GM18508 (cell line): ENCODE data around the gene LDB1.

Experiments used
- ATAC-seq: cut with Tn5 transposase; IDR thresholded peaks from one replicate; pipeline ENCODE4 v1.9.1; 2021; ENCODE audit warnings: moderate number of reproducible peaks; ENCODE audit not compliant: insufficient read depth, unreplicated experiment

Gene LDB1

DNA sequence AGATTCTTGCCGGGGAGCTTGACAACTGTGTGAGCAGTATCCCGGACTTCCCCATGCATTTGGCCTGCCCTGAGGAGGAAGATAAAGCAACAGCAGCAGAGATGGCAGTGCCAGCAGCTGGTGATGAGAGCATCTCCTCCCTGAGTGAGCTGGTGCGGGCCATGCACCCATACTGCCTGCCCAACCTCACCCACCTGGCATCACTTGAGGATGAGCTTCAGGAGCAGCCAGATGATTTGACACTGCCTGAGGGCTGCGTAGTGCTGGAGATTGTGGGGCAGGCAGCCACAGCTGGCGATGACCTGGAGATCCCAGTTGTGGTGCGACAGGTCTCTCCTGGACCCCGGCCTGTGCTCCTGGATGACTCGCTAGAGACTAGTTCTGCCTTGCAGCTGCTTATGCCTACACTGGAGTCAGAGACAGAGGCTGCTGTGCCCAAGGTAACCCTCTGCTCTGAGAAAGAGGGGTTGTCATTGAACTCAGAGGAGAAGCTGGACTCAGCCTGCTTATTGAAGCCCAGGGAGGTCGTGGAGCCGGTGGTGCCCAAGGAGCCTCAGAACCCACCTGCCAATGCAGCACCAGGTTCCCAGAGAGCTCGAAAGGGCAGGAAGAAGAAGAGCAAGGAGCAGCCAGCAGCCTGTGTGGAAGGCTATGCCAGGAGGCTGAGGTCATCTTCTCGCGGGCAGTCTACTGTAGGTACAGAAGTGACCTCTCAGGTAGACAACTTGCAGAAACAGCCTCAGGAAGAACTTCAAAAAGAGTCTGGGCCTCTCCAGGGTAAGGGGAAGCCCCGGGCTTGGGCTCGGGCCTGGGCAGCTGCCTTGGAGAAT, 19.3 kb upstream of the LDB1 start:
- no peak for ATAC-seq

DNA sequence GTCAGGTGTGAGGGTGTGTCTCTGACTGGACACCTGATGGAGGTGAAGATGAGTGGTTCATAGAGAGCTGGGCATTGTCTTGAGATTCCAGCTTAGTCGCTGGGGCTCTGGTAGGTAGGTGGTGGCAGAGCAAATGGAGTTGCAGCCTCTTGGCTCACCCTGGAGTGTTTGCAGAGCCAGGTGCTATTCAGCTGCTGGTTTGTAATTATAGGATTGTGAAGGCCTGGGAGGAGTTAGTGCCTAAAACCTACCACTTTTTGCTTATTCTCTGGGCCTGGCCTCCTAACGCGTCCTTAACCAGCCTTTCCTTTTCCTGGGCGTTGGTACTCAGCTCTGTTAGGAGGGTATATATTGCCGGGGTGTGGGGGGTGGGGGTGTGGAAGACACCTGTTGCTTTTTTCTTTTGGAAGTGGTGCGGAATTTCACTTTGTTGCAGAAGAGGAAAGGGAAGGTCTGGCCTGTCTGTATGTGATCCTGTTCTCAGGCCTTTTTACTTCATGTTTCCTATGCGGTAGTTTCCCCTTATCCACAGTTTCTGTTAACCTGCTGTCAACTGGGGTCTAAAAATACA, 15.9 kb upstream of the LDB1 start:
- no peak for ATAC-seq

DNA sequence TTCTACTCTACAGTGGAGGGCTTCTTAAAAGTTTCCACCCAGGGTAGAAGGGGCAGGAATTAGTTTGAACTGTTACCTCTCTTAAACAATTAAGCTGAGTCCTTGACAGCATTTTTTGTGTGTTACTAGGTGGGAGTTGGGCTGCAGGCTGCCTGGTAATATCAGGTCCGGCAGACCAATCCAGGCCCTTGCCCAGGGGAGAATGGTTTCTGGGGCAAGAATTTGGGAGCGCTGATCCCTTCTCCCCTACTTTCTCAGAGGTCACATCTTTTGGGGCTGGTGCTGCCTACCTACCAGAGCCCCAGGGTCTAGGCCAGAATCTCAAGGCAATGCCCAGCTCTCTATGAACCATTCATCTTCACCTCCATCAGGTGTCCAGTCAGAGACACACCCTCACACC, 14.2 kb upstream of the LDB1 start:
- no peak for ATAC-seq

DNA sequence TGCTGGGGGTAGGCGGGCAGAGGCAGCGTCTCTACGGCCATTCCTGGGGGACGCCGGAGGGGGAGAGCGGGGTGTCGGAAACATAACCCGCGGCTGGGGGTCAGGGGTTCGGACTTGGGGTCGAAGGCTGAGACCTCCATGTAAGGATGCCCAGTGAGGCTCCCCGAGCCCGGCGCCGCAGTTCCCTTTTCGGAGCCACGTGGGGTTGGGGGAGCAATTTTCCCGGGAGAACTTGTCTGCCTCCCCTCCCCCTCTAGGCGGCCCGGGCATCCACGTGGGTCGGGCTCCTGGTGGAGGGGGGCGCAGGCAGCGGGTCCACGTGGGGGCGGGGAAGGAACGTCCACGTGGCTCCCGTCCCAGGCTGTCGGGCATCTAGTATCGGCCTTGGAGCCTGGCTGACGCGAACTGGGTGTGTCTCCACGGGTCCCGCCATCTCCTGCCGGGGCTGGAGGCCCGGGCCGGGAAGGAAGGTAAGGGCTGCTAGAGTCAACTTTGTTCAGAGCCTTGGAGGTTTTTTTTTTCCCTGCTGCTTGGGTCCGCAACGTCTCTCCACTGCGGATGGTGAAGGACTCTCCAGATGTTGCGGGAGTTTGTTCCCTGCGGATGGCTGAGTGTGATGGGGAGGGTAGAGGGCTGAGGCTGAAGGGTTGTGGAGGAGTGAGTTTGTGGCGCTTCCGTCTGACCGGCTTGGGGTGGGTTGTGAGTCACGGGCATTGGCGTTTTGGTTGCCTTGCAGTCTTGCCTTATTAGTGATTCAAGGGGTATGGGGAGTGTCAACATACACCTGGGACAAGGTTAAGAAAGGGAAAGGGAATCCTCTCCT, 13.4 kb upstream of the LDB1 start:
- no peak for ATAC-seq

DNA sequence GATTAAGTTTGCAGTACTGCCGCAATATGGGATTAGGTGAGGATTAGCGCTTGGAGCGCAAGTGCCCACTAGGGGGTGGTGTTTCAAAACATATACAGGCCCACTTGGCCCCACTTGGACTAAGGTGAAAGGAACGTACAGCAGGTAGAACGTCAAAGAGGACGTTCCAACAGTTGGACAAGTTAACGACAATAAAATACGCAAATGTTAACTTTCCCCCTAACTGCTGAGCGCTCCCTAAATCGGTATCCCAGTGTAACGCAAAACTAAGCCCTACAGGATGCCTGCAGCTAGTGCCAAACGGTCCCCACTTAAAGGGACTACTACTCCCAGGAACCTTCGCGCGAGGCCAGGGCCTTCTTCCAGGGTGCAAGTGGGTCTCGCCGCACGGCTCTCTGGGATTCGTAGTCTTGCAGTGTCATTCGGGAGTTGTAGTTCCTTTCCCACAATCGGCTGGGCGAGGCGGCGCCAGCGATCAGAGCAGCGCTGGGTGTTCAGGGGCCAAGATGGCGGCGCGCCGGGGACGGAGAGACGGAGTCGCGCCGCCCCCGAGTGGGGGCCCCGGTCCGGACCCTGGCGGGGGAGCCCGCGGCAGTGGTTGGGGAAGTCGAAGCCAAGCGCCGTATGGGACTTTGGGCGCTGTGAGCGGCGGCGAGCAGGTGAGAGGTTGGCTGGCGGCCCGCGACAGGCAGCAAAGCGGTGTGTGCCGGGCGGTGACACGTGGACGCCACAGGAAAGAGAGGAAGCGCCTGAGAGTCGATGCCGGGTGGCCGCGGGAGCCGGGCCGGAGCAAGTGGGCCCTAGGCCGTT, 12.6 kb upstream of the LDB1 start, which contains the start of gene PPRC1:
TSS of gene PPRC1 (plus strand) at position 478 of the 810 bp plus-strand sequence. CDS start at position 507, 29 bp downstream.
- ATAC-seq, result peak; percentile 87

DNA sequence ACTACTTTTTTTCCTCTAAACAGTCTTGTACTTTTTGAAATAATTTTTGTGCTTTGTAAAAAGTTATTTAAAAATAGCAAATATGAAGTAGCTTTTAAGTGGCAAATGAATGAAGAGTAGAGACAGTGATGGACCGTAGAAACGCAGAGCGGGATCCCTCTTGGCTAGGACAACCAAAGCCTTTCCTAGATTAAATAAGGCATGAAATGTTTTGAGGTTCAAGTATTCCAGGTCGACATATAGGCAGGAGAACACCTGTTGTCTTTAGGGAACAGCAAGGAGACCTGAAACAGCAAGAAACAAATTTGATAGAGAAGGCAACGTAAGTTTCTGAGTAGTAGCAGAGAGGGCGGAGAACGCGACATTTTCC, 12.0 kb upstream of the LDB1 start:
- no peak for ATAC-seq

DNA sequence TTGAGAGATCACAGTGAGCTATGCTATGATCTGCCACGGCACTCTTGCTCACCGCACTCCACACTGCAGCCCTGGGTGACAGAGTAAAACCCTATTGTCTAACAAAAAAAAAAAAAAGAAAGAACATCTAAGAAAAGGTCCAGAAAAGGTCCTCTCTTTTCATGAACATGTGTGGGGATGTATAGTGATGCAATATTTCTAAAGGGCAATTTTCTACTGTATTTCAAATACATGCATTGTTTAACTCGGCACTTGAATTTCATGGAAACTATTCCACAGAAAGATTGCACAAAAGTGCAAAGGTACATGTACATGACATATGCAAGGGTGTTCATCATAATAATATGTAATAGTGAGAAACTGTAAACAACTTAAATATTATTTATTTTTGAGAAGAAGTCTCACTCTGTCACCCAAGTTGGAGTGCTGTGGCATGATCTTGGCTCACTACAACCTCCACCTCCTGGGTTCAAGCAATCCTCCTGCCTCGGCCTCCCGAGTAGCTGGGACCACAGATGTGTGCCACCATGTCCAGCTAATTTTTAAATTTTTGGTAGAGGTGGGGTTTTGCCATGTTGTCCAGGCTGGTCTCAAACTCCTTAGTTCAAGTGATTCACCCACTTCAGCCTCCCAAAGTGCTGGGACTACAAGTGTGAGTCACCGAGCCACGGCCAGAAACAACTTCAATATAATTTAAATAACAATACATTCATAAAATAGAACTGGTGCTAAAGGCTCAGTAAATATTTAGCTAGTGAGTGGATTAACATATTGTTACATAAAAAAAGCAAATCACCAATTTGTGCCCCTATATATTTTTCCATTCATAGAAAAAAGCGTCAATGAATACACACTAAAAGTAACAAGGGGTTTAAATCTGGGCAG, 11.4 kb upstream of the LDB1 start:
- ATAC-seq, result no peak

DNA sequence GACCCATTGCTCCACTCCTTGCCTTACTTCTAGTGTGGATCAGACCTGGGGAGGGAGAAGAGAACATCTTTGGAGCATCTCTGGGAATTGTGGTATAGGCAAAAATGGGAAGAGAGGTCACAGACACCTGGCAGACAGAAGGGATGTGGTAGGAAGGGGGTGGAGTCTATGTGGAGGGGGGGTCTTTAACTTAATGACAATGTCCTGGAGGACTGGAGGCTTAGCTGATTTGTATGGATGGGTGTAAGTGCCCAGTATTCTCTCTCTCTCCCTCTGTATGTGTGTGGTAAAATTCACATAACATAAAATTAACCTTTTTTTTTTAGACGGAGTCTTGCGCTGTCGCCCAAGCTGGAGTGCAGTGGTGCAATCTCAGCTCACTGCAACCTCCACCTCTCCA, 3.1 kb upstream of the LDB1 start:
- ATAC-seq, result no peak

DNA sequence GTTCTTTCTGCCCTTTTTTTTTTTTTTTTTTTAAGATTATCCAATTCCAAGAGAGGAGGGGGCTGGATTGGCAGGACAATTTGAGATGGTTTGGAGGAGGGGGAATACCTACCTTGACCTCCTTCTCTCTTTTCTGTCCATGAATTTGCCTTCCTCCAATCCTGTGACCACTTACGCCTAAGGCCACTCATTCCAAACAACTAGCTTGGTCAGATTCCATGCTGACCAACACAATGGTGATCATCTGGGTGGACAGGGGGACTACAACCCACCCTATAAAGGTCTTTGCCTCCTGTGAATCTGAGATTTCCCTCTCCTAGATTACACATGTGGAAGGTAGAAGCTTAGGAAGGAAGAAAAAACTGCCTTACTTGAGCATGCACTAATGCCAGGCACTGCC, 2.3 kb upstream of the LDB1 start:
- no peak for ATAC-seq

DNA sequence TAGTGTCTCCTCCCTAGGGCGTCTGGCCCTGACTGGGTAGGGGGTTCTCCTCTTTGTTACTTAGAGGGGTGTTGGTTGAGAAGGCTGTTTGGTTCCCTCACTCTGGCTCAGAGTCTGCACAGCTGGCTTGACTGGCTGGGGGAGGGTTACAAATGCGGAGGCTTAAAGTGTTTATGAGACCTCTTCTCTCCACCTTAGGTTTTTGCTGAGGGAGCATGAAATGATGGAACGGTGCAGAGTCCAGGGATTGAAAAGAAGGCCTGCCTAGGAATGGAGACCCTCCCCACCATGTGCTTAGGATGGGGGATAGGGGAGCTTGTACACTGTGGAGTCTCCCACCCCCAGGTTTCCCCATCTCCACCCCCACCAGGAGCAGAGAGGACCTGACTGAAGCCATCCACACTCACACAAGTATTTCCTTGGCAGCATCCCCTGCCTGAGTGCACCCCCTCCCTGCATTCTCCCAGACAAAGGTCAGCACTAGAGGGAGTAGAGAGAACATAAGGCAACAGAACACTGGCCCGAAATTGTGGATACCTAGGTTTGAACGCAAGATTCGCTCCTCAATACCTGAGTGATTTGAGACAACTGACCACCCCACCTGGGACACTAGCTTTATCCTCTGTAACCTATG, 1.7 kb upstream of the LDB1 start:
- ATAC-seq, result no peak

DNA sequence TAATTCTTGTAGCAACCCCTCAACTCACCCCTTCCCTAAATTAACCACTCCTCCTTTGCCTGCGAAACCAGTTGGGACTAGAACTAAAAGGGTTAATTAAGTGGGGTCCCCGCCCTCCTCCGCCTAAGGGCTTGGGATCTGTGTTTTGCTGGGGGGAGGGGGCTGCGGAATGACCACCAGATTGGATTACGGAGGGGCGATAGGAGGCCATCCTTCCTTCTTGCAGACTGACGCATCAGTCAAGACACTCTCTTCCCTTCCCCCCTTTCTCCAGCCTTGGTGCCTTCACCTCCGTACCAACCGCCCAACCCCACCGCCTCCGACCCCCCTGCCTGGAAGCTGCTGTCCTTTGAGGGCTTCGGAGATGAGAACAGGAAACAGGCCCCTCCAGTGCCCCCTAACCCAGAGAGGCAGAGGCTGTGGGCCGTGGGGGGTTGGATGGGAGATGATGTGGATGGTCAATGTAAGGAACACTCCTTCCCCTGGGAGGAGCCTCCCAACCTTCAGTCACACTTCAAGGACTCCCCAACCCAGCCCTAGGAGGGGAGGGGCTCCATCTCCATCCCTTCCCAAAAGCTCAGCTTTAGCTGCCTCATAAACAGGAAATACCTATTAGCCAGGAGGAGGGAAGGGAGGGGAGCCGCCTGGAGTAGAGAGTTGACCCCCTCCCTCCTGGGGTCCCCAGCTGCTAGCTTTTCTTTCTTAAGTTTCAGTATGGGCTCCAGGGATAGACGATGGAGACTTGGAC, 997 bp upstream of the LDB1 start:
- ATAC-seq, result no peak

DNA sequence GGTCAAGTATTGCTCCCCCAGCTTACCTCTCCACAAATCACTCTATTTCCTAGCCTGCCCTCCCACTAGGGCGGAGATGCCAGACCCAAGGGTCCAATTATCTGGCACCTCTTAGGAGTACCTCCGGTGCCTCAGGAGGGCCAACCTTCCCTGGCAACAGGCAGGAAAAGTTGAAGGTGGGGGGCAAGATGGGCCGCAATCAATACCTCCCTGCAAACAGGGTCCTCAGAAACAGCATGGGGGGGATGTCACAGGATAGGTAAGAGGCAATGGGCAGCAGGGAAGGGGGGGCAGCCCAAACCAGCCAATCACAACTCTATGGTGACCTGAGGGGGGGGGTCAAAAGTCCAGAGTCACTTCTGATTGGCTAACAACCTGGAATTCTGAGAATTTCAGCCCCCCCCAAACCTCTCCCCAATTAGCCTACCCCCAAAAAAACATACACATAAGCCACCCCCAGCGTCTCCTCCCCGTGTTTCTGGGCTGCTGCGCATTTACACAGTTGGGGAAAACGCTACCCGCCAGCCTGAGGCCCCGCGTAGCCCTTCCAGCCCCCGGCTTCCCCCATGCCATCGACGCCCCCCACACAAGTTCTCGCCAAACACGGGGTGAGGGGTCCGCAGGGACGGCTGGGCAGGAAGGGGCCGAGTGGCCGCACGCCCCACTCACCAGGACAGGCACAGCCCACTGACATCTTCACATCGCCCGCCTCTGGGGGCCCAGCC, 589 bp downstream of the LDB1 start:
- no peak for ATAC-seq

DNA sequence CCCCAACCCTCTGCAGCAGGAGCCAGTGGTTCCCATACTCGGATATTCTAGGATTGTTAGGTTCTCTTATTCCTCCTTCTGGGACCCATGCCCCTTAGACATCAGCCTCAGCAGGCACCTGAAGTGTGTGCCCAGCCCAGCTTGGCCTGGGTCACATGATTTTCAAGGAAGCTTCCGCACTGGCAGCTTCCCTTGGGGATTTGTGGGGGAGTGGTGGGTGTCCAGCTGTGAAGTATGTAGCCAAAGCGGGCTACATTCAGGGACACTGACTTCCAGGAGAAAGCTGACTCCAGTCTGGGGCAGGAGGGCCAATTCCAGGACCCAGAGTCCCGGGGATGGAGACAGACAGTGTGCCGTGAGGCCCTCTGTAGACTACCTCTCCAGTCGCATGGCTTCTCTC, 1.3 kb downstream of the LDB1 start:
- no peak for ATAC-seq

DNA sequence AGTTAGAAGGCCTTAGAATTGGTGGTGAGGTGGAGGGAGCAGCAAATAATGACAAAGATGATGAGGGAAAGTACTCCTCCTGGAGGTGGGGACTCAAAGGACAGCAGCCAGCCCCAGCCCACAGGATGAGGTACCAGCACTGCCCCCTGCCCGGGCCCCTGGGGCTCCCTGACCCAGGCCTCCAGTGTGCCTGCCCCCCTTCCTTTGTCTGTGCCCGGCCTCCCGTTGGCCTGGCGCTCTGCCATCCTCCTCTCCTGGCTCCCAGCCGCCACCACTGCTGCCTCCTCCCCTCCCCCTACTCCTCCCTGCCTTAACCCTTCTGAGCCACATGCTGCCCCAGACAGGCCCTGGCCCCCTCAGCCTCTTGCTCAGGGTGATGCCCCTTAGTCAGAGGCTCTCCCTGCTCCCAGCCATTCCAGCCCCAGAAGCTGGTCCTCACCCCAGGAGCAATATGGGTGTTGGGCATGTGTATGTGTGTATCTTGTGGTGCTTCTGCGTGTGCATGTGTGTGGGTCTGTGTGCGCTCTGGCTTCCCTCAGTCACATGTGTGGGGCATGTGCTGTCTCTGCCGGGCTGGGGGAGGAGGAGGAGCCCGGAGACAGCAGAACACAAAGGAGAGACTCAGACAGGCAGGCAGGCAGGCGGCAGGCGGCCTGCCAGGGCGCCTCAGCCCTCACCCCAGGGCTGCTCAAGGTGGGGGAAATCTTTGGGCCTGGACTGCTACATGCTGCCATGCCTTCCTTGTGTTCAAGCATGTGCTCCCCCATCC, 2.6 kb downstream of the LDB1 start:
- ATAC-seq, result no peak

DNA sequence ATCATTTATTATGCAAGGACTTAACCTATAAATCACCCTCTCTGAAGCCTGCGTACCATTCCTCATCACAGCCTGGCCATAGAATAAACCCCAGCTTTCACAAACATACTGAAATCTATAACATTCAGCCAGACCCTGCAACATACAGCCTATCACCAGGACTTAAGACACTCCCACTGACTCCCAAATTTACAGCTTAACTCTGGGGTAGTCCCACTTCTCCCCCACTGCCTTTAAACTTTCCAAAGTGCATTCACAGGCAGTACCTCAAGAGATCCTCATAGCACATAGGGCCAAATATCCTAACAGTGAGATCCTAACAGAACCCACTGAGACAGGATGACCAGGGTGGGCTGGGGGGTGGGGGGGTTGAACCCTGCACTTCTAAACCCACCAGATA, 3.5 kb downstream of the LDB1 start:
- no peak for ATAC-seq

DNA sequence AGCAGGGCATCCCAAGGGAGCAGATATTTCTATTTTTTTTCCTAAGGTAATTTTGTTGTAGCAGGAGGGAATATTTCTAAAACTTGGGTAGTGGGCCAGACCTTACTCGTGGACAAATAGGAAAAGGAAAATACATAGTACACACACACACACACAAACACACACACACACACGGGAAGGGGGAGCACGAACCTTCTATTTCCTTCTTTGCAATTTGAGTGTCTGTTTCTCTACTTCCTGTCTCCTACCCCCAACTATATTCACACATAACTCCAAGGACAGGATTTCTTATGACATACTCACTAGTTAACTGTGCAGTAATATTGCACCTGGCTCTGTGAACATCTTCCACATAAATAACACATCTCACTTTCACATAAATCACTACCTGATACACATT, 4.4 kb downstream of the LDB1 start:
- ATAC-seq, result no peak
